Activated naive CD8-positive, alpha-beta T cell treated with anti-CD3 and anti-CD28 coated beads for 36 hours (primary cell): ENCODE measurements around the gene DOCK4. TPM values are rescaled to one million over a fixed set of nuclear protein-coding genes. Genes with fewer than 3 reads are reported as not detected.

Experiments
- DNase-seq: peaks from one replicate; pipeline ENCODE4 v3.0.0; 2021
- H3K27ac Mint-ChIP-seq: one replicate; pipeline ENCODE4 v1.8.0; 2022; ENCODE audit warnings: mild to moderate bottlenecking, moderate library complexity, mixed read lengths
- H3K27me3 Mint-ChIP-seq: one replicate; pipeline ENCODE4 v1.8.0; 2022; ENCODE audit warnings: mild to moderate bottlenecking, mixed read lengths
- H3K36me3 Mint-ChIP-seq: one replicate; pipeline ENCODE4 v1.8.0; 2021; ENCODE audit warnings: mild to moderate bottlenecking, mixed read lengths
- H3K4me1 Mint-ChIP-seq: one replicate; pipeline ENCODE4 v1.8.0; 2021; ENCODE audit warnings: mixed read lengths
- H3K4me3 Mint-ChIP-seq: one replicate; pipeline ENCODE4 v1.8.0; 2022; ENCODE audit warnings: mild to moderate bottlenecking, moderate library complexity, mixed read lengths
- H3K9me3 Mint-ChIP-seq: one replicate; pipeline ENCODE4 v1.8.0; 2022; ENCODE audit warnings: mixed read lengths
- total RNA-seq, 2 experiments: library from RNA; stranded (reverse); gene quantifications; one replicate each; pipeline ENCODE4 v1.2.3, GENCODE V29; 2021

The DOCK4 gene
- total RNA-seq, 2 experiments from 2014 or later = 0.28 to 0.29 TPM

GRCh38 chr7:111846898-111847297, 359.3 kb downstream of the DOCK4 start:
- peaks cover 5% of the 10 kb centered on the region for H3K4me1 Mint-ChIP-seq
- H3K9me3 Mint-ChIP-seq = no peaks in the 10 kb centered on the region
- no peak overlapping the region for H3K27ac Mint-ChIP-seq
- no peaks in the 10 kb centered on the region for H3K36me3 Mint-ChIP-seq
- no peaks in the 10 kb centered on the region for H3K27me3 Mint-ChIP-seq
- DNase-seq = no peak
- H3K4me3 Mint-ChIP-seq = no peak overlapping the region

DNA sequence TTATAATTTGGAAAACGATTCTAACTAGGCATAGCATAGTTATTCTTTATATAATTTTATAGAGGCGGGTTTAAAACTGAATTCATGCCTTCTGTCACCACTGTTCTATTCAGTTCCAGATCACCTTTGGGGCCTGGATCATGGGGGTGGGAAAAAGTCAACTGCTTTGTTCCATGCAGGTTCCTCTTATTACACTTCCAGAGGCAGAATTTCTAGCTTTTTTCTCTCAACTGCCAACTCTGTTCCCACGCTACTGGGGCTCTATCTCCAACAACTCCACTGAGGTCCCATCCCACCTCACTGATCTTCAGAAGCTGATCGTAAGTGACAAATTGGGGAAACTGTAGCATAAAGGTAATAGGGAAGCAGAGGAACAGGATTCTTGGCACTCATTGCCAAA, 360.3 kb downstream of the DOCK4 start:
- no peak overlapping the region for H3K4me3 Mint-ChIP-seq
- no peaks in the 10 kb centered on the region for H3K36me3 Mint-ChIP-seq
- H3K4me1 Mint-ChIP-seq = peaks cover 11% of the 10 kb centered on the region
- H3K27me3 Mint-ChIP-seq = no peaks in the 10 kb centered on the region
- H3K27ac Mint-ChIP-seq = no peak overlapping the region
- H3K9me3 Mint-ChIP-seq = no peaks in the 10 kb centered on the region
- no peak for DNase-seq

GRCh38 chr7:111844904-111845671, 361.1 kb downstream of the DOCK4 start:
- Mint-ChIP-seq H3K9me3 (no peaks in the 10 kb centered on the region), H3K4me3 (no peak overlapping the region), H3K27me3 (no peaks in the 10 kb centered on the region), H3K4me1 (peaks cover 11% of the 10 kb centered on the region), H3K36me3 (no peaks in the 10 kb centered on the region), H3K27ac (no peak overlapping the region)
- DNase-seq = no peak

DNA sequence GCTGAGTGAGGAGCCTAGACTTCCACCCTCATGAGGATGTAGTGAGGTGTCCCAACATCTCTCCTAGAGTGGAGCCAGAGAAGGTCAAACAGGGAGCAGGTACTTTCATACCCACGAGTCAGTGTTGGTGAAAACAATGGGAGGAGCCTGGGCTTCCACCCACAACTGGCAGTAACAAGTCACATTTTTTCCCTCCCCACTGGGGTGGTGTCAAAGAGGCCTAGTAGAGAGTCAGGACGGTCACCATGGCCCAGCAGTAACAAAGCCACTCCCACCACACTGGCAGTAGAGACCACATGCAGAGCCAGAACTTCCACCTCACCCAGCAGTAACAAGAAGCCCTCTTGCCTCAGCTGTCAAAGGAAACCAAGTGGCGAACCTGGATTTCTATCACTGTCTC, 363.7 kb downstream of the DOCK4 start:
- Mint-ChIP-seq H3K36me3 (no peaks in the 10 kb centered on the region), H3K27me3 (no peaks in the 10 kb centered on the region), H3K4me1 (peaks cover 11% of the 10 kb centered on the region), H3K4me3 (no peak overlapping the region), H3K9me3 (peaks cover 2% of the 10 kb centered on the region), H3K27ac (no peak overlapping the region)
- no peak for DNase-seq

GRCh38 chr7:111841596-111842205, 364.5 kb downstream of the DOCK4 start:
- H3K27me3 Mint-ChIP-seq = no peaks in the 10 kb centered on the region
- H3K36me3 Mint-ChIP-seq = no peaks in the 10 kb centered on the region
- H3K27ac Mint-ChIP-seq = no peak overlapping the region
- peaks cover 11% of the 10 kb centered on the region for H3K4me1 Mint-ChIP-seq
- H3K9me3 Mint-ChIP-seq = peaks cover 2% of the 10 kb centered on the region
- H3K4me3 Mint-ChIP-seq = no peak overlapping the region
- no peak for DNase-seq

GRCh38 chr7:111840528-111840927, 365.7 kb downstream of the DOCK4 start:
- no peak overlapping the region for H3K4me3 Mint-ChIP-seq
- H3K27ac Mint-ChIP-seq = no peak overlapping the region
- H3K36me3 Mint-ChIP-seq = no peaks in the 10 kb centered on the region
- no peak for DNase-seq
- peaks cover 6% of the 10 kb centered on the region for H3K27me3 Mint-ChIP-seq
- peaks cover 7% of the 10 kb centered on the region for H3K9me3 Mint-ChIP-seq
- peaks cover 11% of the 10 kb centered on the region for H3K4me1 Mint-ChIP-seq

- H3K4me1 Mint-ChIP-seq = peaks cover 11% of the 10 kb centered on the region
These were observed 366.9 kb downstream of the DOCK4 start for GRCh38 chr7:111839261-111839660.

DNA sequence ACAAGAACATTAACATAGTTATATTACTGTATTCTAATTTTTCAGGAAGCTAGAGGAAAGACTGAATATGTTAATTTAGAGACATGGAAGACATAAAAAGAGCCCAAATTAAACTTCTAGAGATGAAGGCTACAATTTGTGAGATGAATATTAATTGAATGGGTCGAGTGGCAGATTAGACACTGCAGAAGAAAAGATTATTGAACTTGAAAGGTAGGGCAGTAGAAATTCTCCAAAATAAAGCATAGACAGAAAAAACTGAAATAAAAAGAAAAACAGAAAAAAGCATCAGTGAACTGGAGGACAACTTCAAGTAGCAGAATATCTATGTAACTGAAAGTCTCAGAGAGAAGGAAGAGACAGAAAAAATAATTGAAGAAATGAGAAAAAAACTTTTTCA, 369.6 kb downstream of the DOCK4 start:
- peaks cover 6% of the 10 kb centered on the region for H3K27me3 Mint-ChIP-seq
- DNase-seq = no peak
- H3K9me3 Mint-ChIP-seq = peaks cover 7% of the 10 kb centered on the region
- no peak overlapping the region for H3K27ac Mint-ChIP-seq
- H3K36me3 Mint-ChIP-seq = no peaks in the 10 kb centered on the region
- no peak overlapping the region for H3K4me3 Mint-ChIP-seq
- H3K4me1 Mint-ChIP-seq = peaks cover 3% of the 10 kb centered on the region

More at GRCh38 chr7:111839261-111839660, 366.9 kb downstream of the DOCK4 start:
- peaks cover 6% of the 10 kb centered on the region for H3K27me3 Mint-ChIP-seq
- H3K27ac Mint-ChIP-seq = no peak overlapping the region
- DNase-seq = no peak
- no peak overlapping the region for H3K4me3 Mint-ChIP-seq
- H3K9me3 Mint-ChIP-seq = peaks cover 7% of the 10 kb centered on the region
- H3K36me3 Mint-ChIP-seq = no peaks in the 10 kb centered on the region

- peaks cover 7% of the 10 kb centered on the region for H3K9me3 Mint-ChIP-seq
- H3K4me1 Mint-ChIP-seq = no peaks in the 10 kb centered on the region
- no peak overlapping the region for H3K27ac Mint-ChIP-seq
- H3K27me3 Mint-ChIP-seq = peaks cover 6% of the 10 kb centered on the region
- DNase-seq = no peak
- H3K4me3 Mint-ChIP-seq = no peak overlapping the region
- H3K36me3 Mint-ChIP-seq = no peaks in the 10 kb centered on the region
These were observed 371.1 kb downstream of the DOCK4 start for GRCh38 chr7:111835066-111835465.

DNA sequence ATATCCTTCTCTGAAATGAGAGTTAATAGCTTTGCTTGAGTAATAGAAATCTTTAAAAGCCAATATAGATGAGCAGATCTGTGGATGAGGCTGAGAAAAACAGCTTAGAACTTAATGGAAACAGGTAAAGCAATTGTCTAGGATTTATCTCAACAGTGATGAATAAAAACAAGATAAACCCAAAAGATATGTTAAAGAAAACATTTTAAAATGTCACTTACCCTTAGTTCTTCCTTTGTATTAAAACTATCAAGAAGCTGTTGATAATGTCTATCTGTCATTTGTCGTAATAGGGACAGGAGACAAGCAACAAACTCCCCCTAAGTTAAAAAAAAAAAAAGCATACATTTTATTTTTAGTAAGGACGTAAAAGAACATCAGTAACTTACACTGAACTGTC, 371.8 kb downstream of the DOCK4 start:
- DNase-seq = no peak
- Mint-ChIP-seq H3K36me3 (no peaks in the 10 kb centered on the region), H3K27ac (no peak overlapping the region), H3K9me3 (peaks cover 7% of the 10 kb centered on the region), H3K4me1 (no peaks in the 10 kb centered on the region), H3K4me3 (no peak overlapping the region), H3K27me3 (peaks cover 6% of the 10 kb centered on the region)

DNA sequence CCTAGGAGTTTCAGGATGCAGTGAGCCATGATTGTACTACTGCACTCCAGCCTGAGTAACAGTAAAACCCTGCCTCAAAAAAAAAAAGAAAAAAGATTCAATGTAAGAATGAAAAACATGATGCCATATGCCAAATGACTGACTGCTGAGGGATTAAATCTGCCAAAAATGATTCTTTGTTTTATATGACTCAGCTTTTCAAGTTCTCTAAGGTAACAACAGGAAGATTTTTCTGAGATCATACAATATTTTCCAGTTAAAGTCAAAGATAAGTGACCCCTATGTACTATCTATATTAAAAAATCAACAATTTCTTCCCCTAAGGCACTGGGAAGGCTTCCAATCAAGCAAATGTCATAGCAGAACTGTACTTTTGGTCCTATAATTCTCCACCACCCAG, 372.7 kb downstream of the DOCK4 start:
- H3K27me3 Mint-ChIP-seq = peaks cover 6% of the 10 kb centered on the region
- H3K36me3 Mint-ChIP-seq = no peaks in the 10 kb centered on the region
- no peaks in the 10 kb centered on the region for H3K4me1 Mint-ChIP-seq
- DNase-seq = no peak
- H3K9me3 Mint-ChIP-seq = peaks cover 7% of the 10 kb centered on the region
- H3K27ac Mint-ChIP-seq = no peak overlapping the region
- no peak overlapping the region for H3K4me3 Mint-ChIP-seq

GRCh38 chr7:111832174-111832573, 374.0 kb downstream of the DOCK4 start:
- Mint-ChIP-seq H3K27ac (no peak overlapping the region), H3K36me3 (no peaks in the 10 kb centered on the region), H3K4me1 (no peaks in the 10 kb centered on the region), H3K9me3 (peaks cover 6% of the 10 kb centered on the region), H3K4me3 (no peak overlapping the region), H3K27me3 (peaks cover 6% of the 10 kb centered on the region)
- DNase-seq = no peak

DNA sequence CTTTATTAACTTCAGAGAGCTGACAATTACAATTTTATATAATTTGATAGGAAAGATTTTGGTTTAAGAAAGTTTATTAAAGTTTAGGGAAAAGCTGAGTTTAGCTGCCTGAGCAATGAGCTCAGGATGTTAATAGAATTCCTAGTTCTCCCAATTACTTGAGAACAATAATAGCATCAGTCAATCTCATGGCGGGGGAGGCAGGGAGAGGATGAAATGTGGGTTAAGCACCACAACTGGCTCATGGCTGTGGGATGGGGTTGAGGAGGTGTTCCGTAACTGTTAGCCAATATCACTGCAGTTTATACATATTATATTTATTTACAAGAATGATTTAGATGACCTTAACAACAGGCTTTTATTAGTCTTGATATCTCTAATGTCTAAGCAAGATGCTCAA, 377.0 kb downstream of the DOCK4 start:
- no peaks in the 10 kb centered on the region for H3K36me3 Mint-ChIP-seq
- no peaks in the 10 kb centered on the region for H3K9me3 Mint-ChIP-seq
- no peak overlapping the region for H3K4me3 Mint-ChIP-seq
- H3K27me3 Mint-ChIP-seq = peaks cover 3% of the 10 kb centered on the region
- no peak for DNase-seq
- H3K27ac Mint-ChIP-seq = no peak overlapping the region
- H3K4me1 Mint-ChIP-seq = no peaks in the 10 kb centered on the region

DNA sequence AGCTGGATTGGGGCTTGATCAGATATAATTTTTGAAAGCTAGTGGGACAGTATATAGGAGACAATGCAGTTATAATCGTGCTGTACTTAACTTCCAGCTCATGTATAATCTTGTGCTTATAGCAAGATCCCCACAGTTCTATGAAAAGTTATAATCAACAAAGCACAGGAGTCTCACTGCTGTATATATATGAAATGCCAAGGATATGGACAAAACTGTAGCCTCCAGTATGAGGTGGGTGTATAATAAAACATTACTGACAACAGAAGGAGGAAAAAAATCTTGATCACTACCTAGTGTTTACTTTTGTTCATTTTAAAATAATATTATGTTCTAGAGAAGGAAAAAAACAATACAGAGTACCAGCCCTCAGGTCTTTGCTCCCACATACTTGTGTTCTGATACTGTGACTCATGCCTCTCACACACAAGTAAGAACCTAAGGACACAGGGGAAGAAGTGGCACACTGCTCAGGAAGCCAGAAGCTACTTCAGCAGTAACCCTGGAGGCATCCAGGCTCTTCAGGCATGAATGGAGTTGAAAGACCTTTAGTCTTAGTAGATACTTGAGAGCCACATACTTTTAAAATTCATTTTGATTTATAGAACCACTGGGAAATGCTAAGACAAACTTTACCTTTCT, 378.2 kb downstream of the DOCK4 start:
- Mint-ChIP-seq H3K36me3 (no peaks in the 10 kb centered on the region), H3K9me3 (no peaks in the 10 kb centered on the region), H3K27ac (no peak overlapping the region), H3K4me3 (no peak overlapping the region), H3K27me3 (peaks cover 3% of the 10 kb centered on the region), H3K4me1 (no peaks in the 10 kb centered on the region)
- DNase-seq = no peak

- DNase-seq = no peak
- peaks cover 3% of the 10 kb centered on the region for H3K27me3 Mint-ChIP-seq
- H3K4me3 Mint-ChIP-seq = no peak overlapping the region
- H3K27ac Mint-ChIP-seq = no peak overlapping the region
- no peaks in the 10 kb centered on the region for H3K9me3 Mint-ChIP-seq
- H3K4me1 Mint-ChIP-seq = no peaks in the 10 kb centered on the region
- no peaks in the 10 kb centered on the region for H3K36me3 Mint-ChIP-seq
These were observed 381.2 kb downstream of the DOCK4 start for GRCh38 chr7:111825046-111825445.
